Esophagus muscularis mucosa (tissue), 4 donors: Measurements from ENCODE around the gene RAB10.
"Not testable (repeated sequence)": the region's sequence is repeated elsewhere in the genome, so short reads cannot be mapped to it uniquely, and the experiment has no call there.

Experiments used
- CTCF ChIP-seq, 3 experiments: fragments of 200-600 bp in 2 of 3; fragments of 450-650 bp in 1 of 3; sonication (generic) in 2 of 3; IDR thresholded peaks; one replicate each; pipeline ENCODE4 v1.5.1; 2017 to 2019; ENCODE audit warnings: antibody characterized with exemption in 3 of 3, mild to moderate bottlenecking in 2 of 3, moderate library complexity in 1 of 3
- EP300 ChIP-seq: sonication (generic); formaldehyde crosslinking; IDR thresholded peaks from one replicate; pipeline ENCODE4 v1.6.1; 2017; ENCODE audit warnings: antibody characterized with exemption
- POLR2A ChIP-seq: fragments of 450-650 bp; IDR thresholded peaks from one replicate; pipeline ENCODE4 v1.6.1; 2017; ENCODE audit warnings: antibody characterized with exemption, moderate library complexity, mild to moderate bottlenecking, low read depth
- POLR2AphosphoS5 ChIP-seq, 2 donors: sonication (generic); formaldehyde crosslinking; IDR thresholded peaks; one replicate each; pipeline ENCODE4 v1.6.1; 2017; ENCODE audit warnings: antibody characterized with exemption in 2 of 2

DNA sequence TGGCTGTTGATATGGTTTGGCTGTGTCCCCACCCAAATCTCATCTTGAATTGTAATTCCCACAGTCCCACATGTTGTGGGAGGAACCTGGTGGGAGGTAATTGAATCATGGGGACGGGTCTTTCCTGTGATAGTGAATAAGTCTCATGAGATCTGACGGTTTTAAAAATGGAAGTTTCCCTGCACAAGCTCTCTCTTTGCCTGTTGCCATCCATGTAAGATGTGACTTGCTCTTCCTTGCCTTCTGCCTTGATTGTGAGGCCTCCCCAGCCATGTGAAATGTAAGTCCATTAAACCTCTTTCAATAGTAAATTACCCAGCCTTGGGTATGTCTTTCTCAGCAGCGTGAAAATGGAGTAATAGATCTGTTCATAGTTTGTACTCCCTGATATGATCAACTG, 47.0 kb downstream of the RAB10 start:
- not testable (repeated sequence) for TF ChIP-seq CTCF (IDR thresholded peaks at IDR 0.05); POLR2AphosphoS5 (IDR thresholded peaks at IDR 0.05); POLR2A; EP300
